Esophagus muscularis mucosa (tissue), 4 donors: ENCODE data around the gene SERINC5. TPM values are rescaled to one million over a fixed set of nuclear protein-coding genes. Genes with fewer than 3 reads are reported as not detected.

ENCODE experiments used
- DNase-seq: peaks from one replicate; pipeline ENCODE4 v3.0.0-alpha.2; 2017; ENCODE audit errors: extremely low spot score
- H3K27ac ChIP-seq, 4 donors: fragments of 200-600 bp; sonication (generic); replicated peaks in 1 of 4; 1 replicate in 3 of 4; 2 replicates in 1 of 4; pipeline ENCODE4 v1.5.1; 2016 to 2019; ENCODE audit warnings: mild to moderate bottlenecking in 1 of 4
- H3K27me3 ChIP-seq, 4 donors: fragments of 200-600 bp; sonication (generic); one replicate each; pipeline versions ENCODE4 v1.5.1 to v1.6.0; 2016 to 2019
- H3K36me3 ChIP-seq, 4 donors: fragments of 200-600 bp; sonication (generic); one replicate each; pipeline ENCODE4 v1.5.1; 2016 to 2019
- H3K4me1 ChIP-seq, 4 donors: fragments of 200-600 bp; sonication (generic); one replicate each; pipeline ENCODE4 v1.5.1; 2016 to 2019
- H3K4me3 ChIP-seq, 4 donors: fragments of 200-600 bp; sonication (generic); 1 replicate in 2 of 4; 2 replicates in 2 of 4; pipeline ENCODE4 v1.5.1; 2016 to 2019; ENCODE audit warnings: mild to moderate bottlenecking in 4 of 4, moderate library complexity in 1 of 4
- H3K9me3 ChIP-seq, 4 donors: fragments of 200-600 bp; sonication (generic); 1 replicate in 3 of 4; 2 replicates in 1 of 4; pipeline ENCODE4 v1.5.1; 2016 to 2019
- CTCF ChIP-seq, 3 experiments: fragments of 200-600 bp in 2 of 3; fragments of 450-650 bp in 1 of 3; sonication (generic) in 2 of 3; IDR thresholded peaks; one replicate each; pipeline ENCODE4 v1.5.1; 2017 to 2019; ENCODE audit warnings: antibody characterized with exemption in 3 of 3, mild to moderate bottlenecking in 2 of 3, moderate library complexity in 1 of 3
- EP300 ChIP-seq: sonication (generic); formaldehyde crosslinking; IDR thresholded peaks from one replicate; pipeline ENCODE4 v1.6.1; 2017; ENCODE audit warnings: antibody characterized with exemption
- POLR2A ChIP-seq: fragments of 450-650 bp; IDR thresholded peaks from one replicate; pipeline ENCODE4 v1.6.1; 2017; ENCODE audit warnings: antibody characterized with exemption, moderate library complexity, mild to moderate bottlenecking, low read depth
- POLR2AphosphoS5 ChIP-seq, 2 donors: sonication (generic); formaldehyde crosslinking; IDR thresholded peaks; one replicate each; pipeline ENCODE4 v1.6.1; 2017; ENCODE audit warnings: antibody characterized with exemption in 2 of 2
- WGBS: methylation state at CpG from one replicate; pipeline ENCODE4 v1.1.5; 2018; 5-methylcytosine and 5-hydroxymethylcytosine counted together
- intact Hi-C: fragments of 100-400 bp; cut with DNase I; formaldehyde crosslinking; loops from one replicate; pipeline ENCODE4 v1.15.1; 2023
- total RNA-seq, 4 donors: library from RNA; depleted of rRNA; stranded (reverse); fragments of >200 nt; gene quantifications; one replicate each; pipeline versions ENCODE4 v1.1.0 to v1.2.1, GENCODE V29; 2016

Gene SERINC5
- total RNA-seq, 4 donors from 2014 or later: 5.8 to 9.1 (median 8.3) TPM

- H3K36me3 ChIP-seq: peaks cover 8 to 43% (median 8%) of the 10 kb centered on the region in 4 donors
- intact Hi-C loops: no loop called here
- no peak overlapping the region for H3K27ac ChIP-seq
- H3K27me3 ChIP-seq: no peaks in the 10 kb centered on the region
- H3K4me3 ChIP-seq: no peak overlapping the region
- WGBS: 88% methylated on average over 11 of the region's 11 CpGs
- no peak for DNase-seq
- TF ChIP-seq EP300 (no peak), CTCF (IDR thresholded peaks at IDR 0.05) (no peak), POLR2AphosphoS5 (IDR thresholded peaks at IDR 0.05) (no peak), POLR2A (no peak)
- H3K4me1 ChIP-seq: no peaks in the 10 kb centered on the region
- H3K9me3 ChIP-seq: no peaks in the 10 kb centered on the region
Observed at GRCh38 chr5:80150731-80151130, 105.1 kb downstream of the SERINC5 start.

DNA sequence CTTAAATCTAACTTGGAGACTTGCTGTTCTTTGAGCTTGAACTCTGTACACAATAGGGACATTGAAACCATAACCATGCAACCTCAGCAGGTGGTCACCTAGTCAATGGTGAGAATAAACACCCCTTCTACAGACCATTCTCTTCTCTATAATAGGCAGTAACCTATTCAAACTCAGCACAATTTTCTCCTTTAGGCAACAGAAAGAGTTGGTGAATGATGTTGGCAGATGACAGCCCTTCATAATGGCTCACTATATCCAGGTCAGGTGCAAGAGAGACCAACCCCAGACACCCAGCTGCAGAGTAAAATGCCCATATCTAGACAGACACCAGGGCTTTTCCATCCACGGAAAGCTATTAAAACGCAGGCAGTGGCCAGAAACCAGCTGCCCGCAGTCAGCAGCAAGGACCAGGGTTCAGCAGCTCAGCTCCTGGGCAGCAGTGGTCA is 106.7 kb downstream of the SERINC5 start:
- H3K36me3 ChIP-seq: peaks cover 8 to 57% (median 11%) of the 10 kb centered on the region in 4 donors
- intact Hi-C loops: no loop called here

GRCh38 chr5:80147119-80147815 is 108.6 kb downstream of the SERINC5 start:
- Histone ChIP-seq H3K36me3 (peaks cover 8 to 70% (median 16%) of the 10 kb centered on the region in 4 donors), H3K4me1 (peaks cover 0 to 4% (median 0%) of the 10 kb centered on the region in 4 donors), H3K27ac (no peak overlapping the region), H3K4me3 (no peak overlapping the region), H3K27me3 (no peaks in the 10 kb centered on the region), H3K9me3 (no peaks in the 10 kb centered on the region)
- no peak for TF ChIP-seq CTCF (IDR thresholded peaks at IDR 0.05)
- no peak for TF ChIP-seq EP300
- DNase-seq: no peak
- intact Hi-C loops: no loop called here
- 96% methylated on average over 9 of the region's 9 CpGs for WGBS

More for the DNA sequence above, 106.7 kb downstream of the SERINC5 start:
- TF ChIP-seq EP300 (no peak), CTCF (IDR thresholded peaks at IDR 0.05) (no peak), POLR2A (no peak), POLR2AphosphoS5 (IDR thresholded peaks at IDR 0.05) (no peak)
- Histone ChIP-seq H3K4me3 (no peak overlapping the region), H3K9me3 (no peaks in the 10 kb centered on the region), H3K27ac (no peak overlapping the region), H3K4me1 (no peaks in the 10 kb centered on the region), H3K27me3 (no peaks in the 10 kb centered on the region)
- WGBS: 94% methylated on average over 3 of the region's 3 CpGs
- no peak for DNase-seq

DNA sequence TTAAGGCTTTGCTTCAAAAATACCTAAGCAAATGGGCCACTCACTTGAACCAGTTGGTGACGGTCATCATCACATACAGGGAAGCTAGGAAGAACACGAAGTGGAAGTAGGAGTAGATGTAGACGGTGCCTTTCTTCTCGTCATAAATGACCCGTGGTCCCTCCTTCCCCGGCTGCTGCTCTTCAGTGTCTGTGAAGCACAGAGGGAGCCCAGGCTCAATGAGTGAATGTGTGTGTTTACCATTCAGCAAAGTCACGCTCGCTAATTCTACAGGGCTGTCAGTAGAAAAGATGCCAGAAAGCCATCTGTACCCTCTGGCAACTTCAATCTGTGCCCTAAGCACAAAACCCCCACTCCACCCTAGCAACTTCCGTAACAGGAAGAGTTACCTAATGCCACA is 109.8 kb downstream of the SERINC5 start:
- no peaks in the 10 kb centered on the region for H3K27me3 ChIP-seq
- no peak overlapping the region for H3K27ac ChIP-seq
- no peaks in the 10 kb centered on the region for H3K9me3 ChIP-seq
- no peak for DNase-seq
- intact Hi-C loops: no loop called here
- peaks cover 7 to 59% (median 16%) of the 10 kb centered on the region in 4 donors for H3K36me3 ChIP-seq
- 74% methylated on average over 9 of the region's 9 CpGs for WGBS
- peaks cover 9 to 16% (median 11%) of the 10 kb centered on the region in 4 donors for H3K4me1 ChIP-seq
- TF ChIP-seq POLR2AphosphoS5 (IDR thresholded peaks at IDR 0.05): no peak
- no peak for TF ChIP-seq EP300
- no peak for TF ChIP-seq CTCF (IDR thresholded peaks at IDR 0.05)
- TF ChIP-seq POLR2A: no peak
- no peak overlapping the region for H3K4me3 ChIP-seq
